ENCODE data around the gene SCN11A.

The SCN11A gene

DNA sequence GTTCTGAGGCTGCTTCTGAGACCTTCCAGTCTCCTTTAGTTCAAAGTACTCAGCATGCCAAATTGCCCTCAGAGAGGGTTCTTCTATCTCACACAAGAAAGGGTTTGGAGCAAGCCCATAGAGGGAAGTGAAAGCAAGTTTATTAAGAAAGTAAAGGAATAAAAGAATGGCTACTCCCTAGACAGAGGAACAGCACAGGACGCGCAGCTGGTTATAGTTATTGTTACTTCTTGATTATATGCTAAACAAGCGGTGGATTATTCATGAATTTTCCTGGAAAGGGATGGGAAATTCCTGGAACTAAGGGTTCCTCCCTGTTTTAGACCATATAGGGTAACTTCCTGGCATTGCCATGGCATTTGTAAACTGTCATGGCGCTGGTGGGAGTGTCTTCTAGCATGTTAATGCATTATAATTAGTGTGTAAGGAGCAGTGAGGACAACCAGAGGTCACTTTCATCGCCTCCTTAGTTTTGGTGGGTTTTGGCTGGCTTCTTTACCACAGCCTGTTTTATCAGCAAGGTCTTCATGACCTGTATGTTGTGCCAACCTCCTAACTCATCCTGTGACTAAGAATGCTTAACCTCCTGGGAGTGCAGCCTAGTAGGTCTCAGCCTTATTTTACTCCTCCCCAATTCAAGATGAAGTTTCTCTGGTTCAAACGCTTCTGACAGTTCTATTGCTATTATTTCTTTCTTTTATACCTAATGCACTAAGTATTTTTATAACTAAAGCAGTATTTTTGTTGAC is 26.3 kb downstream of the SCN11A start:
- Histone ChIP-seq H4K20me1 (ENCODE audit: insufficient read depth, low read length) (no peaks in the 10 kb centered on the region), H3K4me3 (ENCODE audit: low read length) (no peak overlapping the region), H3K4me2 (ENCODE audit: low read length) (no peak overlapping the region), H3K9ac (ENCODE audit: low read length) (no peak overlapping the region), H3K9me3 (ENCODE audit: insufficient read depth, low read length) (no peaks in the 10 kb centered on the region), H2AFZ (ENCODE audit: low read depth, low read length) (no peak overlapping the region), H3K4me1 (ENCODE audit: low read length) (peaks cover 6% of the 10 kb centered on the region), H3K27ac (ENCODE audit: low read length) (no peak overlapping the region), H3K27me3 (ENCODE audit: low read depth, low read length) (no peaks in the 10 kb centered on the region), H3K79me2 (ENCODE audit: low read length) (no peaks in the 10 kb centered on the region), H3K36me3 (replicated peaks; ENCODE audit: low read depth, low read length) (no peaks in the 10 kb centered on the region)
- TF ChIP-seq, protein P1, sequence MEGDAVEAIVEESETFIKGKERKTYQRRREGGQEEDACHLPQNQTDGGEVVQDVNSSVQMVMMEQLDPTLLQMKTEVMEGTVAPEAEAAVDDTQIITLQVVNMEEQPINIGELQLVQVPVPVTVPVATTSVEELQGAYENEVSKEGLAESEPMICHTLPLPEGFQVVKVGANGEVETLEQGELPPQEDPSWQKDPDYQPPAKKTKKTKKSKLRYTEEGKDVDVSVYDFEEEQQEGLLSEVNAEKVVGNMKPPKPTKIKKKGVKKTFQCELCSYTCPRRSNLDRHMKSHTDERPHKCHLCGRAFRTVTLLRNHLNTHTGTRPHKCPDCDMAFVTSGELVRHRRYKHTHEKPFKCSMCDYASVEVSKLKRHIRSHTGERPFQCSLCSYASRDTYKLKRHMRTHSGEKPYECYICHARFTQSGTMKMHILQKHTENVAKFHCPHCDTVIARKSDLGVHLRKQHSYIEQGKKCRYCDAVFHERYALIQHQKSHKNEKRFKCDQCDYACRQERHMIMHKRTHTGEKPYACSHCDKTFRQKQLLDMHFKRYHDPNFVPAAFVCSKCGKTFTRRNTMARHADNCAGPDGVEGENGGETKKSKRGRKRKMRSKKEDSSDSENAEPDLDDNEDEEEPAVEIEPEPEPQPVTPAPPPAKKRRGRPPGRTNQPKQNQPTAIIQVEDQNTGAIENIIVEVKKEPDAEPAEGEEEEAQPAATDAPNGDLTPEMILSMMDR (IDR thresholded peaks at IDR 0.05; ENCODE audit: low read depth, low read length): no peak
- no peak for TF ChIP-seq EZH2phosphoT487 (IDR thresholded peaks at IDR 0.05; ENCODE audit: low read depth)

DNA sequence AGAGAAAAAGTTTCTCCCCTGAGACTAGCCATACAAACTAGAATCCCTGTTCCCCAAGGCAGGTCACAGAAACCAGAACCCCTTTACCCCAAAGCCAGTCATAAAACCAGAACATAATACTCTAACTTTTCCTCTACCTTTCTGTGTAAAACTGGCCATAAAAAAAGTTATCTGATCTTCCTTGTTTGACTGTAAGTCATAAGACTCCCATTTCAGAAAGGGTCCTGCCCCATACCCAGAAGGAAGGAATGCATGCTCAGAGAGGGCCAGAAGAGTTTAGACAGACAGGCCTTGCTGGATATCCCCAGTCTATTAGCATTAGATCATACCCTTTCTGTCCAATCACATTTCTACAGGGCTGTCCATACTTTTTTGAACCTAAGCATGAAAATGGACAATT is 27.2 kb downstream of the SCN11A start:
- Histone ChIP-seq H3K79me2 (ENCODE audit: low read length) (no peaks in the 10 kb centered on the region), H2AFZ (ENCODE audit: low read depth, low read length) (no peak overlapping the region), H3K27ac (ENCODE audit: low read length) (no peak overlapping the region), H3K4me1 (ENCODE audit: low read length) (peaks cover 6% of the 10 kb centered on the region), H3K36me3 (replicated peaks; ENCODE audit: low read depth, low read length) (no peaks in the 10 kb centered on the region), H3K9ac (ENCODE audit: low read length) (no peak overlapping the region), H3K9me3 (ENCODE audit: insufficient read depth, low read length) (no peaks in the 10 kb centered on the region), H3K27me3 (ENCODE audit: low read depth, low read length) (no peaks in the 10 kb centered on the region), H4K20me1 (ENCODE audit: insufficient read depth, low read length) (no peaks in the 10 kb centered on the region), H3K4me2 (ENCODE audit: low read length) (no peak overlapping the region), H3K4me3 (ENCODE audit: low read length) (no peak overlapping the region)
- no peak for TF ChIP-seq EZH2phosphoT487 (IDR thresholded peaks at IDR 0.05; ENCODE audit: low read depth)
- TF ChIP-seq, protein P1 (IDR thresholded peaks at IDR 0.05; ENCODE audit: low read depth, low read length): no peak

DNA sequence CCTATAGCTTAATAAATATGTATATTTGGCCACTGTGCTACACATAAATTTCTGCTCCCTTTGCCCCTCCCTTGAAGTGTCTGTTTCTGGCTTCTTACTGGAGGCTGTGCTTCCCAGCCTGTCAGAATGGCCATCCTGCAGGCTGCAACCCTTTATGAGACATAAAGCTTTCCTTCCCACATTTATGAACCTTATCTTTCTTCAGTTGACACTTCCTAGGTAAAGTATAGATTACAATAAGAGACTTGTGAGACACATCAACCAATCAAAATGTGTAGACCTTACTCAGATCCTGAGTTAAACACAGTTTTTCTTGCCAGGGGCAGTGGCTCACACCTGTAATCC is 29.5 kb downstream of the SCN11A start:
- TF ChIP-seq, protein P1 (IDR thresholded peaks at IDR 0.05; ENCODE audit: low read depth, low read length): no peak
- TF ChIP-seq EZH2phosphoT487 (IDR thresholded peaks at IDR 0.05; ENCODE audit: low read depth): no peak
- no peak overlapping the region for H3K9ac ChIP-seq (ENCODE audit: low read length)
- H3K36me3 ChIP-seq (replicated peaks; ENCODE audit: low read depth, low read length): no peaks in the 10 kb centered on the region
- no peak overlapping the region for H3K27ac ChIP-seq (ENCODE audit: low read length)
- H3K9me3 ChIP-seq (ENCODE audit: insufficient read depth, low read length): no peaks in the 10 kb centered on the region
- H4K20me1 ChIP-seq (ENCODE audit: insufficient read depth, low read length): no peaks in the 10 kb centered on the region
- H3K79me2 ChIP-seq (ENCODE audit: low read length): no peaks in the 10 kb centered on the region
- no peak overlapping the region for H3K4me3 ChIP-seq (ENCODE audit: low read length)
- no peak overlapping the region for H2AFZ ChIP-seq (ENCODE audit: low read depth, low read length)
- H3K27me3 ChIP-seq (ENCODE audit: low read depth, low read length): peaks cover 4% of the 10 kb centered on the region; the same call in 1 of the 2 replicates
- no peak overlapping the region for H3K4me2 ChIP-seq (ENCODE audit: low read length)
- peaks cover 6% of the 10 kb centered on the region for H3K4me1 ChIP-seq (ENCODE audit: low read length)

DNA sequence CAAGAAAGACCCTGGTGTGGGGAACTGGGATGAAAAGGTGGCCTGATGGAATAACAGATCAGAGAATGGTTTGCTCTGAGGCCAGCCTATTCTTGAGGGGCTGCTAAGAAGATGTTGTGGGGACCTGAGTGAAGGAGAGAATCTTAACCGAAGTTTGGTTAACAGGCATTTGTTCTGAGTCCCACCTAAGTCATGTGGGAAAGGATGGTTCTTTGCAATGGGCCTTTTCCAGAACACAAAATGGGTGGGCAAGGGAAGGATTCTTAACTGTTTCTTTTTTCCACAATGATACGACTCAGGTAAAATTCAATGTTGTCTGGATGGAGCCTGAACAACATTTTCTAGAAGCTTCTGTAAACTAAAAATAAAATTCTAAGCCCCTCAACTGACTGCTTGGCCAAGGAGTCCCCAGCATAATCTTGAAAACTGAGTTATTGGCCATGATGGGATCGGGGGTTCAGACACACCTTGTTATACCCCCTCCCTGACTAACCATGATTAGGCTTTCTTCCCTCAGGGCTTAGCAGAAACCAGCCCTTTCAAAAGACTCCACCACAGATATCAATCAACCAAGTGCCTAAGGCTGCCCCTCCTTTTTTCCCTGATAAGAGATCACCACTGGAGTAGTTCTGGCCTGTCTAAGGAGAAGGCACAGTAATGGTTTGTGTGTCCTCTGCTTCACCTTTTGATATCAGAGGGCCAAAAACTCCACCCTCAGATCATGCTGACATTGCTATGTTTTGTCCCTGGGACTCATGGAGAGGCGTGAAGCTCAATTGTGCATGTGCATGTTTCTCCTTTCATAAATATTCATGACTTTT is 30.1 kb downstream of the SCN11A start:
- Histone ChIP-seq H3K27me3 (ENCODE audit: low read depth, low read length) (peaks cover 4% of the 10 kb centered on the region; the same call in 1 of the 2 replicates), H3K9me3 (ENCODE audit: insufficient read depth, low read length) (no peaks in the 10 kb centered on the region), H2AFZ (ENCODE audit: low read depth, low read length) (no peak overlapping the region), H3K27ac (ENCODE audit: low read length) (no peak overlapping the region), H3K4me2 (ENCODE audit: low read length) (no peak overlapping the region), H4K20me1 (ENCODE audit: insufficient read depth, low read length) (no peaks in the 10 kb centered on the region), H3K9ac (ENCODE audit: low read length) (no peak overlapping the region), H3K36me3 (replicated peaks; ENCODE audit: low read depth, low read length) (no peaks in the 10 kb centered on the region), H3K4me1 (ENCODE audit: low read length) (peaks cover 6% of the 10 kb centered on the region), H3K4me3 (ENCODE audit: low read length) (no peak overlapping the region), H3K79me2 (ENCODE audit: low read length) (no peaks in the 10 kb centered on the region)
- TF ChIP-seq EZH2phosphoT487 (IDR thresholded peaks at IDR 0.05; ENCODE audit: low read depth): no peak
- TF ChIP-seq, protein P1 (IDR thresholded peaks at IDR 0.05; ENCODE audit: low read depth, low read length): no peak
